ENCODE results near the gene NSG1.

Gene NSG1

DNA sequence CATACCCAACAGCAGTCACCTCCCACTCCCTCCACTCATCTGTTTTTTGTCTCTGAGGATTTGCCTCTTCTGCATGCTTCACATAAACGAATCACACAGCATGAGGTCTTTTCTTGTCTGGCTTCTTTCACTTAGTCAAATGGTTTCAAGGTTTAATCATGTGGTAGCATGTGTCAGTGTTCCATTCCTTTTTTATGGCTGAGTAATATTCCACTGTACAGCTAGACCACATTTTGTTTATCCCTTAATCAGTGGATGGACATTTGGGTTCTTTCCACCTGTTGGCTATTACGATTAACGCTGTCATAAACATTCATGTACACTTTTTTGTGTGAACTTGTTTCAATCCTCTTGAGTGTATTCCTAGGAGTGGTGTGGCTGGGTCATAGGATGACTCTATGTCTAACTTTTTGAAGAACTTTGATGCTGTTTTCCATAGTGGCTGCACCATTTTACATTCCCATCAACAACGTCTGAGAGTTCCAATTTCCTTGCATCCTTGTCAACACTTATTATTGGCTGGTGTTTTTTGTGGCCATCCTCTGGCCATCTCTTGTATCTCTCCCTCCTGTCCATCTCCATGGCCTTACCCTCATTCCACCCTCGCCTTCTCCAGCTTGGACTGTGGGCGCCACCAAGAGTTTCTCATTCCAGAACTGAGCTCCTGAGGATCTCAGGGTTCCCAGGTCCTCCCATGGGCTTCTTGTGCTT, 12.4 kb upstream of the NSG1 start:
- DNase-seq: no peak

DNA sequence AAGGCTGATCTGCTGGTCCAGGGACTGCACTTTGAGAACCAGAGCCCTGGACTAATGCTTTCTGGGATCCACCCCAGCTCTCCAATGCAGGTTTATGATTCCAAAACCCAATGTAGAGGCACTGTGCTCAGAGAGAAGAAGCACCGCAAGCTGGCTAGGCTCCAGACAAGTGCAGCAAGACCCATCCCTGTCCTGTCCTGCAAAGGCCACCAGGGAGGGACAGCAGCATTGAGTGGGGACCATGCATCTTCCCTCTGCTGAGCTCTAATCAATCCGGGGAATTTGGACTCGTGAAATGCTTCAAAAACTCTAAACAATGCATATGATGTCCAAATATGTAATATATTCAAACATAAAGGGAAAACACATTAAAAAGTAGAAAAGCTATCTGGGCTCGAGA, 10.8 kb upstream of the NSG1 start:
- DNase-seq: no peak

DNA sequence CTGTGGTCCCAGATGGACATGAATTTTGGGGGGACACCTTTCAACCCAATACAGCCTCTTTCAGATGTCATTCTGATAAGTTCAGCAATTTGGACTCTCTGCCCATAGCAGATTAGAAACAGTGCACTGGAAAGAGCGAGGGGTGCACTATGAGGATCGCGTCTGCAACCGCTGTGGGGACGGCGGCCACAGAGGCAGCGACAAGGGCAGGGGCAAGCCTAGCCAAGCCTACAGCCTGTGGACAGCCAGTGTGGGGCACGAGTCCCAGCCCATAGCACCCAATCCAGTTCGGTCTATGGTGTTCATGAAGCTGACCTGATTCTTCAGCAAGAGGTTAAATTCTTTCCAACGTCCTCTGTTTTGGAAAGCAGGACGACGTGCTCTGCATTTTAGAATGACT, 9.7 kb upstream of the NSG1 start:
- DNase-seq: no peak

DNA sequence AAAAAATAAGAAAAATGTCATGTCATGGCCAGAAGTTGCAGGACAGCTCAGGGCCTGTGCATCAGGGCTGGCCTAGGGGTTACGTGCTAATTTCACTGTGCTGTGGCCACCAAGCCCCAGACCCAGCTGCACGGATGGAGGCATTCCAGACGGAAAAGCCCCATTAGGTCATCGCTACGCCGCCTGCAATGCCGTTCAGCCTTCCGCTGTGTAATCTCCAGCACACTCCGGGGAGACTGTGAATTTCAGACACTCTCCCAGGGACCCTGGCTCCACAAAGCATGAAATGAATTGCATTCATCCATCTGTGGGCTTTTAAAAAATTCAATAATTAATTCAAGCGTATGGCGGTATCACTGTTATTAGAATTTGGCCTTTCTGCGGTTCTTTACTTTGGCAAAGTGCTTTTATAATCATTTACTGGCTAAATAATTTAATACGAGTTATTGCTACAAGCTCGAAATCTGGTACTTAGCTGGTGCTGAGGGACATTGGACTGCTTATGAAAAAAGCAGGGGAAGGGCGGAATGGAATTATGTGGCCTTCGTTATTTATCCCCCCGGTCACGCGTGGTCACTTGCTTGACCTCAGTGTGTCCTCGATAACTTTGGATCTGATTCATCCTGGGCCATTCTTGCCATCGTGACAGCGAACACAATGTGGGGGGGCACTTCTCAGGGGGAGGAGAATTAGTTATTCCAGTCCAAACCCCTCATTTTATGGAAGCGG, 9.0 kb upstream of the NSG1 start:
- no peak for DNase-seq

DNA sequence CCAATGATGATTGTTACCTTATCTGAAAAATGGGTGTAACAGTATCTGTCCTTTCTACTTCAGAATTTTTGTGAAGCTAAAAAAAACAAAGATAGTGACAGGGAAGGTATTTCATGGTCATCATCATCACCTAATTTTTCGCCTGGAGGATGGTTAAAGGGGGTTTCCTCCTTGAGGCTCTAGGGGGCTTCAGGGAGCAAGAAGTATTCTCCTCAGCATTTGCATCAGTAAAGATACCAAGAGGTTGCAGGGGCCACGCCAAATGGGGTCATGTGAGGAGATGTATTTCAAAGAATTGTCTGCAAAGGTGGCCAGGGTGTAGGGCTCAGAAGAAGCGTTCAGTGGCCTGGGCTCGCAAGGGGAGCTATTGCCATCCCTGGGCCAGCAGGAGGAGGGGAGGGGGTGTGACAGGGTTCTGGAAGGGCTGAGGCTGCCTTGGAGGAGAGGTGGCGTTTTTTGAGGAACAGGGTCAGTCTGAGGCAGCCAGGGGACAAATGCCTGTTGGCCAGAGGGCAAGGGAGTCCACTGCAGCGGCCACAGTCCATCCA, 7.3 kb upstream of the NSG1 start:
- DNase-seq: no peak

DNA sequence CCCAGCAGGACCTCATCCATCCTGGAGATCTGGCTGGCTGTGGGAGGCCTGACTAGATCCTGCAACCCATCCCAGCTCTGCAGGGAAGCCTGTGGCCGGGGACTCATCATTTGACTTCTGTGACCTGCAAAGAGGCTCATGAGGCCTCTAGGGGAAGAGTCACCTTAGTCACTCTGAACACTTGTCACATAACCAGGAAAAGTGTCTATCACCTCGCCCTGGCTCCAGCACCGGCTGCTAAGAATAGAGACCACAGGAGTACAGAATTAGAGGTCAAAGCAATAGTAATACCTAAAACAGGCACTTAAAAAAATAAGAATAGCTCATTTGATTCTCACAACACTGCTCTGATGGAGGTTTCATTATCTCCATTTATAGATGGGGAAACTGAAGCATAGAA, 3.8 kb upstream of the NSG1 start:
- no peak for DNase-seq

DNA sequence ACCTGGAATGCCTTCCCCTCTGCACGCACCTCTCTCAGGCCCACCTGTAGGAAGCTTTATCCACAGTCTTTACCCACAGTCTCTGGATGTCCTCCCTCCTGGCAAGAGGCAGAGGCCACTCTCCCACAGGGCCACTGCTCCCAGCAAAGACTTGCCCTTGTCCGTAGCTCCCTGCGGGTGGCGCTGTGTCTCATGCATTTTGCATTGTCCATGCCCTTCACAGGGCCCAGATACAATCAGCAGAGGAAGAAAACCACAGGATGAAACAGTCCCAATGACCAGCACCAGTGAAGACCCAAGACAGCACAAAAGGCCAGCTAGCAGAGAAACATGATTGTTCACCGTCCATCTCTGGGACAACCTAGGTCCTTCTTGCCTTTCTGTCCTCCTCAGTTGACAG, 2.1 kb upstream of the NSG1 start:
- DNase-seq: no peak

DNA sequence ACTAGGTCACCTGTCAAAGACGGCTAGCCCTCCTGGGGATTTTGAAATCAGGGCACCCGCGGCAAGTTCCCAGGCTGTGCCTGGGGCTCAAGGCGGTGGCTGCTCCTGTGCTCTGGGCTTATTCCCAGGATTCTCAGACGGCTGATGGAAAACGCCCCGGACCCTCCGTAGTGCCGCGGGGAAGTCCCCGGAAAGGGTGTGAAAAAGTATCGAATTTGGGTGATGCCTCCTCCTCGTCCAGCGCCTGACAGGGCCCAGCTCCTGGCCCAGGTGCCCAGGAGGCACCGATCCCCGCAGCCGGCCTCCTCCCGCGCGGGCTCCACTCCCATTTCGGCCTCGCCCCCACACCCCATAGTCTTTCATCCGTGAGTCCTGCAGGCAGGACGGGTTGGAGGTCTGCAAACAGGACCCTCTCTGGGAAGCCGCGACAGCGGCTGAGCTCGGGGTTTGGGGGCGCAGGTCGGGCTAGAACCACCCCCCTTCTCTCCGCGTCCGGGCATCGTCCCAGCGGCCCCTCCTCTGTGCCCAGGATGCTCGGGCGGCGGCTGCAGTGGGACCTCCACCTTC, 1.1 kb upstream of the NSG1 start:
- DNase-seq: no peak

DNA sequence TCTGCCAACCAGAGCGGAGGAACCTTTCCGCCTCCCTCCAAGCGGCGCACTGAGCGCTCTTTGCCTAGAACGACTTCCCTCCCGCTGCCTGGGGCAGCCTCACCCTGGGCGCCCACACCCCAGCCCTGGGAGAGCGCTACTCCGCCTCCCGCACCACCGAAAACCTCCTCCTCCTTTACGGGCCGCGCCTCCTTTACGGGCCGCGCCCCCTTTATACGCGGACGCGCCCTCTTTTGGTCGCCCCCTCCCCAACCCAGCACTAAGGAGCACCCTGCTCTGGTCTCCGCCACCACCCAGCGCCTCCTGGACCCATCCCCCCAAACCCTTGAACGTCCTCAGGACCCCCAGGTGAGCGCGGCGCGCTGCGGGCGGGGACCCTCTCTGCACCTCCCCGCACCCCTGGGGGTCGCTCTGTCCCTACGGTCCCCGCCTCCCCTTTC, 586 bp upstream of the NSG1 start:
- DNase-seq: no peak

DNA sequence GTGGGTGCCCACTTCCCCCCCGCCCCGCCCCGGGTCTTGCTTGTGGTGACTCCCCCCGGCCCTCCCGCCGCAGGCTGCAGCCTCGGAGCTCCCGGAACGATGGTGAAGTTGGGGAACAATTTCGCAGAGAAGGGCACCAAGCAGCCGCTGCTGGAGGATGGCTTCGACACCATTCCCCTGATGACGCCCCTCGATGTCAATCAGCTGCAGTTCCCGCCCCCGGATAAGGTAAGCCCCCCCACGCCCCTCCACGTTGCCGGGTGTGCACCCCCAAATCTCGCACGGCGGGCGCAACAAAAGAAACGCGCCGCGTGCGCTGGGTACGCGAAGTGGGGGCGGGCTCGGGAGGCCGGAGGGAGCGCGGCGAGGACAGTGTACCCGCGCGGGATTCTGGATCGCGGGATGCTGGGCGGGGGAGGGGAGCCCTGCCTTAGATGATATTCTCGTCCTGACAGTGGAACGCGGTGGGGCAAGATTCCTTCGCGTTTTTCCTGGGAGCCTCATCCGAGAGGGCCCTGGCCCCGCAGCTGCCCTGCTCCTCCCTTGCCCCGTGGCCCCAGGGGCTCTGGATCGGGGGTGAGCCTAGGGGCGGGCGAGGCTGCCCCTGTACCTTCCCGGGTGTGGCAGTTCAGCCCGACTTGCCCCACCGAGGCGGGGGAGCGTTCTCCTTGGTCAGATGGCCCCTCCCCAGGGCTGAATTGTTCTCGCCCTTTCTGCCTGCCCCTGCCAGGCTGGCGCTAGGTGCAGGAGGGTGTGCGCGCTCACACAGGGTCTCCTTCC, 819 bp downstream of the NSG1 start:
- DNase-seq: no peak

DNA sequence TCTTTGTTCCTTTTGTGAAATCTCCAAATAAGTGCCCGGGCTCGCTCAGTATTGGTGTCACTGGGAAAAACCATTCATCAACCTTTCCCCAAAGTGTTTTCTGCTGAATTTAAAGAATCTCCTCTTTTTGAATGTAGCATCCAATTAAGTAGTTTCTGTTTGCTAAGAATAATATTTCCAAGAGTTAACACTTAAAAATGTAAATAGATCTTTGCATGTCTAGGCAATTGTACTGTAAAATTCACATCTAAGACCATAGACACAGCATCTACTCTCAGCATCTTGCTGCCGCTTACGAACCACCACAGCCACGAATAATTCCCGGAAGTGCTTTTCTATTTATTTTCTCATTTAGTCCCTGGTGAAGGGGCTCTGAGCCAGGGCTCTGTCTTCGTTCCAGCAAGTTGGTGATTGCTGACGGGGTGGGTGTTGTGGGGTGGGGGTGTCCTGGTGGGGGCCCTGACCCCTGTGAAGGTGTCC, 1.4 kb downstream of the NSG1 start:
- DNase-seq: no peak

DNA sequence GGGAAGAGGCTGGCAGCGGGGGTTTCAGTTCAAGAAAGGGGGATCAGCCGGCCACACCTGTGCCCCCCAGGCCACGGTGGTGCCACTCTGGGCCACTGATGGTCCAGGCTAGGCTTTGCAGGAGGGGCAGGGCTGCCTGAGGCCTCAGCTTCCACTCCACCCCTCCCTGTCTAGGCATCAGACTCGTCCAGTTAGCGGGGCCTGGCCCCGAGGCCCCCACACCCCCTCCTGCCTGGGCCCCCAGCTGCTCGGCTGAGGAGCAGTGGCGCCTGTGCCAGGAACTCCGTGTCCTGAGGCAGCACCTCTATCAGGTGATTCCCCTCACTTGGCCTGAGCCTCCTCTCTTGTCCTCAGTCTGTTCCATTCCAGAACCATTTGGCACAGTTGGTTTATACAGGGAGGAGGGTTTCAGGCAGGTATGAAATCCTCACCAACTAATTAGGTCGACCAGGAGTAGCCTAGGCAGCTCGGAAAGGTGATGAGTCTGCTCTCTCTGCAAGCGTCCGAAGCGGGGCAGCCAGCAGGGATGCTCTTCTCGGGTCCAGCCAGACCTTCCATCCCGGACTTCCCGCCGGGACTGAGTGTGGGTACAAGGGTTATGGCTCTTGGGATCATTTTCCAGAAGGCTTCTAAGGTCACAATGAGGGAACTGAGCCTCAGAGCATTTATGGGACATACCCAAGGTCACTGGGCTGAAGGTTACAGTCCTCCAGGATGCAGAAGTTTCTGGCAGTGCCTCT, 2.1 kb downstream of the NSG1 start:
- no peak for DNase-seq

DNA sequence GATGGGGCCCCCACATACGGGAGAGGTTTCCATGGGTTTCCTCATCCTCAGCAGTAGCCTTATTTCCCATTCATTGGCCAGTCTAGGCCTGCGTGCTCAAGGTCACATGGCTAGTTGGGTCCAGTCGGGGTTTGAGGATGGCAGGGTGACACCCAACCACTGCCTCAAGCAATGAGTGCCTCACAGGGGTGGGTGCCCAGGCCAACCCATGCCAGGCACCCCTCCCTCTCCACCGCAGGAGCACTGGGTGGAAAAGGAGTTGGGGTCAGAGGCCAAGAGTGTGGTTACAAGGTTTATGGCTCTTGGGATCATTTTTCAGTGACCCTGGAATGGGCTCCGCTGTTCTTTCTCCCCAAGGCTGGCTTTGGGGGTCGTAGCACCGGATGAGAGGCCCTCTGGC, 3.1 kb downstream of the NSG1 start:
- no peak for DNase-seq

DNA sequence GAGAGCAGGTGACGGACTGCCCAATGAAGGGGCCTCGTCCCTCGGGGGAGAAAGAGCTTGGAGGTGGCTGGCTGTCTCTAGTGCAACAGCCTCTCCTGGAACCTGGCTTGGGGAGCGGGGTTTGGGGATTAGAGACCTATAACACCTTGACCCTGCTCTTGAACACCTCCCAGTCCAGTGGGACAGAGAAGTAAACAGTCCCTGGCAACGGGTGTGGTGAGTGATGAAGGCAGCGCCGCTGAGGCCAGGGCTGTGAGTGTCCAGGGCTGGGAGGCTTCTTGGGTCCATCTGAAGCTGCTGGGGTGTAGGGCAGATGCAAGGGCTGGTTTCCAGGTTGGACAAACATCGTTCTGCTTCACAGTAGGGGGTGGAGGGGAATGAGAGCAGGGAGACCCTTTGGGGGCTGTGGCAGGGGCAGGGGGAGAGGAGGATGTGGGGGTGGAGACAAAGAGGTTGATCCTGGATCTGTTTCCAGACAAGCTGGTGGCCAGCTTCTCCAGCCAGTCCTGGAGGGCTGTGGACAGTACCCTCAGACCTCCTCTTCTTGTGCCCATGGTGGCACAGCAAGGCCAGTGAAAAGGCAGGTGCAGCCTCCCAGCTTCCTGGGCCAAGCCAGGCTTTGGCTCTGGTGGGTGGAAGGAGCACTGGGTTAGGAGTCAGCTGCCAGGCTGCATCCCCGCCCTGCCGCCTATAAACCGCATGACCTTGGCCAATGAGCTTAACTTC, 3.8 kb downstream of the NSG1 start:
- no peak for DNase-seq

DNA sequence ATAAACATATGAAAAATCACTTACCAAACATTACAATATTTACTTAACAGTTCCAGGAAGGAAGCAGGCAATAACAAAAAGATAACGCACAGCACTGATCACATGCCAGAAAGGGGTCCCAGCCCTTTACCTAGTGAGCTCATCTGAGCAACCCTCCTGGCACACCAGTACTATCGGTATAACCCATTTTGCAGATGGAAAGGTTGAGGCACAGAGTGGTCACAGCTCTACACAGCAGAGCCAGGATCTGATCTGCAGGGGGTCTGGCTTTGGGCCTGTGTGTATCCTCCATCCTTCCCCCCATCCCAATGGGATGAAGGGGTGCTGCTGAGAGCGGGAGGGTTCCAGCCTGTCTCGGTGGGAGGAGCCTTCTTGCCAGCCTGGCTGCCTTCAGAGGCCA, 5.0 kb downstream of the NSG1 start:
- no peak for DNase-seq

DNA sequence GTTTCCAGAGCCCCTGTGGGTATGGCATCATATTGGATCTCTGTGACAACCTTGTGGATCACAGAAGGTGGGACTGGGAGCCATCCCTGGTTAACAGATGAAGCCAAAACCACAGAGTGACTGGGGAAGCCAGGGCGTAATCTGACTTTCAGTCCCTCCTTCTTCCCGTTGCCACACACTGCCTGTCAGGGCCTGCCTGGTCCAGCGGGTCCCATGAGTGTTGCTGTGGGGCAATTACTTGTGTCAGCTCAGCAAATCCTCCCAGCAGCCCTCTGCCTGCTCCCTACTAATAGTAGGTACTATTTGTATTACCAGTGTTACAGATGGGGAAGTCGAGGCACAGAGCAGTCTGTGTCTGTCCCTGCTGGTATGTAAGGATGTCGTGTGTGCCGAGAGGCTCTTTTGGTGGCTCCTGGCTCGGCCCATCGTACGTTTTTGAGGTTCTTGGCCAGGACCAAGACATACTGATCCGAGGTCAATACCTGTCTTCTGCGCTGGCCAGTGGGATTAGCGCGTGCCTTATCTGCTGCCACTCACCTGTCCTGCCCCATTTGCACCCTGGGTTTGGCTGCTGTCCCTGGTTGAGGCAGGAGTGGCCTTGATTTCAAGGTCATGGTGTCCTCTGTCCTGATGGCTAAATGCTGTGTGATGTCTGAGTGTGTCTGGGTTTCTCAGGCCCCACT, 5.7 kb downstream of the NSG1 start:
- DNase-seq: no peak

DNA sequence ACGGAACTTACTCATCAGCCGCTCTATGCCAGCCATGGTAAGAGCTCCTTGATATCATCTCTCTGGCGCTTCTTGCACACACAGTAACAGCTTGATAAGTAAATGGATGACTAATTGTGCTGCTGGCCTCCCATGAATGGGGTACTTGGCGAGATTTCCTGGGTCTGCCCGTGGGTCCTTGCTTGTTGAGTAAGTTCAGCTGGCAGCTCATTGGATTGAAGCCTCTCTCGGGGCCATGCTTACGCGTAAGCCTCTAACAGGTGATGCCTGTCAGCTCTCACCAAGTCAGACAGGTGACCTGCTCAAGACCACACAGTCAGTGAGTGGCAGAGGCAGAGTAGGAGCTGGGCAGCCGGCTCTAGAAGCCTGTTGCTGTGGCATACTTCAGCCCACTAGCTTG, 7.7 kb downstream of the NSG1 start:
- DNase-seq: no peak

DNA sequence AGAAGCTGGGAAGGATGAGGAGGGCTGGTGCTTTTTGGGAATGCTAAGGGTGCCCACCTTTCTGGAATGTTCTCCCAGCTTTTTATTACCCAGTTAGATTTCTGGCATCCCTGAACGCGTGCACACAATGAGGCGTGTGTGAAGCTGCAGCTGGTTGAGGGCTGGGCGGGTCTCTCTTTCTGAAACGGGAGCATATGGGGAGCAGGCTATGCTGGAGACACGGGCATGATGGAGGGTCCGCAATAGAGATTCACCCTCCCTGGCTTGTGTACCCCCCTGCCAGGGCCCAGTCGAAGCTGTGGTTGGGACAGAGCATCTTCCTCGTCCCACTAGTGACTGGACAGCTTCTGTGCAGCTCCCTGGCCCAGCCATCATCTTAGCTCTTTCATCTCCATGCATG, 8.5 kb downstream of the NSG1 start:
- DNase-seq: no peak

DNA sequence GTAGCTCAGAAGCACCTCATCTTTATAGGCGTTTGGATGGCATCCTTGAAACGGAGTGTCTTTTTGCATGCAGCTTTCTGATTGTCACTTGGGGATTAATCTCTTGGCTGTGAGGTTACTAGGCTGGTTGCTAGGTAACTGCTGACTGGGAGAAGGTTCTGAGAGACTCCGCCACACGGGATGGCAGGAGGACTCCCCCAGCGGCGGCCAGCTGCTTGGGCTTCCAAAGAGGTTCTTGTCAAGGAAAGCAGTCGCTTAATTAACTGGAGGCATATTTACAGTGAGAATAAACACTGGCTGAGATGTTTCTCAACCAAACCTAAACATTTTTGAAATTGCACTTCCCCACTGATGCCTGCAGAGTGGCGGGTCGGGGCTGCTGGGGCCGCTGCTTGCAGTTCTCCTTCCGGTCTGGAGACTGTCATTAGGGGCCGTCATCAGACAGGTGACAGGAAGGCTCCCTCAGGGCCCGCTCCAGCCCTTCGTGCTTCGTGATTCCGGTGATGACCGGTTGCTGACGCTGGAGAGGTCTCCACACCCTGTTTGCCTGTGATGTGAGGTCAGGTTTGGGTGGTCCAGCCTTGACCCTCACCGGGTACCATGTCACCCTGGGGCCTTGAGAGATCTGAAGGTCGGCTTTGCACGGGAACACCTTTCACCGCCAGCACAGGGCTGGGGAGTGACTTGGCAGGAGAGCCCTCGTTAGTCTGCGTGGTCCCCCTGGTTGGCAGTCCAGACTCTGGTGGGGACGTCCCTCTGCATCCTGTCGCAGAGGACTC, 9.1 kb downstream of the NSG1 start:
- DNase-seq: no peak

All from NCI-H2029 (cell line).